GM12878 (cell line): ENCODE results near the gene MXRA8.

Source experiments
- ATF3 ChIP-seq: IDR thresholded peaks from 2 replicates; pipeline ENCODE4 v1.6.1; 2011; ENCODE audit warnings: low read depth, mild to moderate bottlenecking, low read length, moderate library complexity, borderline replicate concordance; ENCODE audit errors: extremely low read depth
- CEBPZ ChIP-seq: fragments of 150-350 bp; IDR thresholded peaks from 2 replicates; pipeline ENCODE4 v1.6.1; 2016; ENCODE audit warnings: low read depth, low read length
- CREB1 ChIP-seq: IDR thresholded peaks from 2 replicates; pipeline ENCODE4 v1.6.1; 2012; ENCODE audit warnings: low read depth, mild to moderate bottlenecking, inconsistent platforms
- CTCF ChIP-seq, 3 experiments: IDR thresholded peaks in 2 of 3; conservative IDR thresholded peaks in 1 of 3; 2 replicates each; pipeline ENCODE4 v1.5.1; 2011; ENCODE audit warnings: low read depth in 3 of 3, low read length in 3 of 3, mild to moderate bottlenecking in 3 of 3, control low read depth in 2 of 3, moderate library complexity in 2 of 3, inconsistent platforms in 1 of 3, mixed read lengths in 1 of 3; ENCODE audit not compliant: control insufficient read depth in 2 of 3, insufficient read depth in 1 of 3; ENCODE audit errors: extremely low read depth in 1 of 3
- ELK1 ChIP-seq: IDR thresholded peaks from 2 replicates; pipeline ENCODE4 v1.6.1; 2012; ENCODE audit warnings: low read depth, low read length, improper control_type of control experiment
- ESRRA ChIP-seq: IDR thresholded peaks from 2 replicates; pipeline ENCODE4 v1.6.1; 2012; ENCODE audit warnings: mild to moderate bottlenecking, low read length, improper control_type of control experiment
- EZH2 ChIP-seq: IDR thresholded peaks from 2 replicates; pipeline ENCODE4 v1.6.1; 2012; ENCODE audit warnings: low read depth, mild to moderate bottlenecking, control low read depth, inconsistent platforms, low read length, borderline replicate concordance; ENCODE audit not compliant: control insufficient read depth
- IRF3 ChIP-seq: fragments of 450-650 bp; IDR thresholded peaks from 2 replicates; pipeline ENCODE4 v1.6.1; 2014; ENCODE audit warnings: mild to moderate bottlenecking
- MYC ChIP-seq: IDR thresholded peaks from 2 replicates; pipeline ENCODE4 v1.6.1; 2011; ENCODE audit warnings: mild to moderate bottlenecking, low read length, moderate library complexity, inconsistent platforms; ENCODE audit not compliant: insufficient read depth, insufficient replicate concordance, insufficient read length, severe bottlenecking
- POLR2A ChIP-seq: IDR thresholded peaks from 2 replicates; pipeline ENCODE4 v1.6.1; 2011; ENCODE audit warnings: low read depth, mild to moderate bottlenecking, low read length
- SMC3 ChIP-seq: IDR thresholded peaks from 2 replicates; pipeline ENCODE4 v1.6.1; 2011; ENCODE audit warnings: low read length, improper control_type of control experiment, borderline replicate concordance
- TCF3 ChIP-seq: IDR thresholded peaks from 2 replicates; pipeline ENCODE4 v1.6.1; 2012; ENCODE audit warnings: low read depth, mild to moderate bottlenecking, low read length, borderline replicate concordance; ENCODE audit not compliant: insufficient read depth

GRCh38 chr1:1344655-1345361 lies 13.5 kb downstream of the MXRA8 start:
- TF ChIP-seq CTCF (IDR thresholded peaks at IDR 0.05 in 2 of 3, conservative IDR thresholded peaks at IDR 0.05 in 1 of 3; ENCODE audit: control insufficient read depth in 2 of 3, extremely low read depth in 1 of 3, insufficient read depth in 1 of 3, low read depth in 3 of 3, low read length in 3 of 3) (peak; percentile 35 to 59 (median 41); a peak in 4 of 6 replicates), IRF3 (no peak), SMC3 (peak; percentile 11; the same call in 1 of the 2 replicates), ATF3 (no peak), MYC (no peak), POLR2A (no peak), ELK1 (no peak), CREB1 (no peak), EZH2 (no peak), TCF3 (no peak), CEBPZ (no peak), ESRRA (no peak)
